Nephron (organoid): ENCODE data around the gene KANSL1.
A peak's percentile ranks its signal among the peaks of the same experiment; 100 is the strongest.
"Not testable (repeated sequence)": the region's sequence is repeated elsewhere in the genome, so short reads cannot be mapped to it uniquely, and the experiment has no call there.

ENCODE experiments used
- H3K27ac Mint-ChIP-seq, 3 experiments: 2 replicates each; pipeline ENCODE4 v1.8.0; 2020; ENCODE audit warnings: mixed read lengths in 3 of 3, mild to moderate bottlenecking in 2 of 3, moderate library complexity in 1 of 3
- H3K27me3 Mint-ChIP-seq: 2 replicates; pipeline ENCODE4 v1.8.0; 2021; ENCODE audit warnings: low read depth, mild to moderate bottlenecking, moderate library complexity, mixed read lengths
- H3K36me3 Mint-ChIP-seq: 2 replicates; pipeline ENCODE4 v1.8.0; 2020; ENCODE audit warnings: low read depth, mixed read lengths
- H3K4me1 Mint-ChIP-seq: 2 replicates; pipeline ENCODE4 v1.8.0; 2020; ENCODE audit warnings: mixed read lengths
- H3K4me3 Mint-ChIP-seq, 3 experiments: 2 replicates each; pipeline ENCODE4 v1.8.0; 2020; ENCODE audit warnings: mild to moderate bottlenecking in 3 of 3, mixed read lengths in 3 of 3, moderate library complexity in 2 of 3
- H3K9me3 Mint-ChIP-seq: 2 replicates; pipeline ENCODE4 v1.8.0; 2020; ENCODE audit warnings: mixed read lengths
- CTCF ChIP-seq, 3 experiments: fragments of 200-600 bp; sonication (generic); IDR thresholded peaks; one replicate each; pipeline ENCODE4 v1.5.0; 2021; ENCODE audit warnings: antibody characterized with exemption in 3 of 3; ENCODE audit not compliant: unreplicated experiment in 3 of 3

KANSL1 gene

GRCh38 chr17:46193151-46193625, at the start of gene KANSL1:
Gene KANSL1, minus strand, starts transcription at chr17:46193429. Its CDS starts 21,286 bp downstream, at chr17:46172143.
- H3K4me1 Mint-ChIP-seq, result peaks cover 37% of the 10 kb centered on the region
- peaks cover 13% of the 10 kb centered on the region for H3K36me3 Mint-ChIP-seq
- H3K9me3 Mint-ChIP-seq, result no peaks in the 10 kb centered on the region
- TF ChIP-seq CTCF (IDR thresholded peaks at IDR 0.05; ENCODE audit: unreplicated experiment in 3 of 3), result peak in 2 of 3 experiments; percentile 20 to 37
- peak within 1 kb of the TSS; percentile 99 to 100 (median 100) for H3K27ac Mint-ChIP-seq
- no peaks in the 10 kb centered on the region for H3K27me3 Mint-ChIP-seq
- H3K4me3 Mint-ChIP-seq, result peak within 1 kb of the TSS; percentile 96 to 98 (median 97)

- not testable (repeated sequence) for H3K27me3 Mint-ChIP-seq, H3K4me1 Mint-ChIP-seq, H3K36me3 Mint-ChIP-seq, H3K9me3 Mint-ChIP-seq, H3K27ac Mint-ChIP-seq, H3K4me3 Mint-ChIP-seq
Measured at GRCh38 chr17:46231359-46231758, 38.1 kb upstream of the KANSL1 start.

GRCh38 chr17:46225274-46225794, 32.1 kb upstream of the KANSL1 start:
- Mint-ChIP-seq H3K27ac (peak overlapping the region; percentile 68 to 90 (median 85)), H3K4me3 (peak overlapping the region; percentile 90 to 94 (median 92)), H3K36me3 (peaks cover 10% of the 10 kb centered on the region)
- H3K4me1 Mint-ChIP-seq, H3K9me3 Mint-ChIP-seq, H3K27me3 Mint-ChIP-seq: not testable (repeated sequence)

- H3K27me3 Mint-ChIP-seq, H3K9me3 Mint-ChIP-seq, H3K4me1 Mint-ChIP-seq: not testable (repeated sequence)
- Mint-ChIP-seq H3K36me3 (peaks cover 11% of the 10 kb centered on the region), H3K27ac (peak overlapping the region in 2 of 3 experiments; percentile 68 to 90), H3K4me3 (peak overlapping the region; percentile 90 to 94 (median 92))
Measured at GRCh38 chr17:46224864-46225263, 31.6 kb upstream of the KANSL1 start.

GRCh38 chr17:46223041-46223440, 29.8 kb upstream of the KANSL1 start:
- Mint-ChIP-seq H3K36me3 (peaks cover 22% of the 10 kb centered on the region), H3K4me3 (peak overlapping the region in 2 of 3 experiments; percentile 55 to 72)
- not testable (repeated sequence) for H3K27me3 Mint-ChIP-seq, H3K27ac Mint-ChIP-seq, H3K9me3 Mint-ChIP-seq, H3K4me1 Mint-ChIP-seq

GRCh38 chr17:46216682-46217081, 23.5 kb upstream of the KANSL1 start:
- no peak overlapping the region for H3K27ac Mint-ChIP-seq

GRCh38 chr17:46212634-46213435, 19.6 kb upstream of the KANSL1 start:
- no peaks in the 10 kb centered on the region for H3K9me3 Mint-ChIP-seq

More at GRCh38 chr17:46216682-46217081, 23.5 kb upstream of the KANSL1 start:
- Mint-ChIP-seq H3K4me1 (peaks cover 8% of the 10 kb centered on the region), H3K4me3 (no peak overlapping the region), H3K27me3 (no peaks in the 10 kb centered on the region), H3K36me3 (peaks cover 56% of the 10 kb centered on the region), H3K9me3 (no peaks in the 10 kb centered on the region)
- TF ChIP-seq CTCF (IDR thresholded peaks at IDR 0.05; ENCODE audit: unreplicated experiment in 3 of 3), result no peak

More at GRCh38 chr17:46212634-46213435, 19.6 kb upstream of the KANSL1 start:
- Mint-ChIP-seq H3K4me1 (peaks cover 13% of the 10 kb centered on the region), H3K27me3 (no peaks in the 10 kb centered on the region), H3K27ac (peak overlapping the region; percentile 3 to 25 (median 12)), H3K36me3 (peaks cover 57% of the 10 kb centered on the region), H3K4me3 (no peak overlapping the region)
- peak; percentile 77 to 86 (median 79) for TF ChIP-seq CTCF (IDR thresholded peaks at IDR 0.05; ENCODE audit: unreplicated experiment in 3 of 3)
